Measurements from ENCODE around the gene ELL3.
"Not testable (repeated sequence)": the region's sequence is repeated elsewhere in the genome, so short reads cannot be mapped to it uniquely, and the experiment has no call there.

ELL3 gene

GRCh38 chr15:43776718-43777266 lies at the start of gene ELL3:
ELL3 (minus strand) TSS chr15:43776966; CDS start chr15:43776901, 65 bp downstream.
- no peak for TF ChIP-seq CTCF (IDR thresholded peaks at IDR 0.05)
- no peak for TF ChIP-seq ZFX (IDR thresholded peaks at IDR 0.05; ENCODE audit: borderline replicate concordance)

GRCh38 chr15:43826029-43826507 lies 49.3 kb upstream of the ELL3 start:
- peak overlapping the region; percentile 79 for H3K27ac ChIP-seq
- TF ChIP-seq ZFX (IDR thresholded peaks at IDR 0.05; ENCODE audit: borderline replicate concordance) = no peak

More at GRCh38 chr15:43776718-43777266, at the start of gene ELL3:
- H3K27ac ChIP-seq = peak within 1 kb of the TSS; percentile 92

GRCh38 chr15:43825305-43825704 lies 48.5 kb upstream of the ELL3 start:
- H3K27ac ChIP-seq = peak overlapping the region; percentile 79

- H3K27ac ChIP-seq = peak within 1 kb of the TSS; percentile 79
- TF ChIP-seq ZFX (IDR thresholded peaks at IDR 0.05; ENCODE audit: borderline replicate concordance) = no peak
- no peak for TF ChIP-seq CTCF (IDR thresholded peaks at IDR 0.05)
Observed at GRCh38 chr15:43824302-43825246, 47.8 kb upstream of the ELL3 start, which contains the start of gene MFAP1. MFAP1 (minus strand) TSS chr15:43824690; CDS start chr15:43824569, 121 bp downstream.

- no peak overlapping the region for H3K27ac ChIP-seq
- TF ChIP-seq ZFX (IDR thresholded peaks at IDR 0.05; ENCODE audit: borderline replicate concordance) (no peak), CTCF (IDR thresholded peaks at IDR 0.05) (no peak)
Observed at GRCh38 chr15:43821505-43821904, 44.7 kb upstream of the ELL3 start.

GRCh38 chr15:43815064-43815463 lies 38.3 kb upstream of the ELL3 start:
- not testable (repeated sequence) for H3K27ac ChIP-seq

- H3K27ac ChIP-seq = peak overlapping the region; percentile 42
Observed at GRCh38 chr15:43808960-43809678, 32.4 kb upstream of the ELL3 start.

More at GRCh38 chr15:43808960-43809678, 32.4 kb upstream of the ELL3 start:
- TF ChIP-seq CTCF (IDR thresholded peaks at IDR 0.05) (no peak), ZFX (IDR thresholded peaks at IDR 0.05; ENCODE audit: borderline replicate concordance) (no peak)
